IPS-NIHi11 (cell line): ENCODE measurements around the gene NNMT.

ENCODE experiments used
- DNase-seq: peaks from one replicate; pipeline ENCODE4 v3.0.0; 2012; ENCODE audit warnings: mixed read lengths, low spot score

The NNMT gene

GRCh38 chr11:114284914-114285313 lies 11.3 kb upstream of the NNMT start:
- DNase-seq, result no peak

GRCh38 chr11:114285599-114285998 lies 10.6 kb upstream of the NNMT start:
- no peak for DNase-seq

- no peak for DNase-seq
Measured at GRCh38 chr11:114286229-114286628, 10.0 kb upstream of the NNMT start.

GRCh38 chr11:114287154-114287553 lies 9.0 kb upstream of the NNMT start:
- no peak for DNase-seq

- no peak for DNase-seq
Measured at GRCh38 chr11:114288136-114288535, 8.1 kb upstream of the NNMT start.

GRCh38 chr11:114289779-114290178 lies 6.4 kb upstream of the NNMT start:
- no peak for DNase-seq

- no peak for DNase-seq
Measured at GRCh38 chr11:114290503-114291235, 5.5 kb upstream of the NNMT start.

- DNase-seq, result no peak
Measured at GRCh38 chr11:114291381-114291780, 4.8 kb upstream of the NNMT start.

GRCh38 chr11:114291842-114292680 lies 4.1 kb upstream of the NNMT start:
- DNase-seq, result no peak

- DNase-seq, result no peak
Measured at GRCh38 chr11:114293201-114293711, 2.9 kb upstream of the NNMT start.

GRCh38 chr11:114296605-114297372 lies 590 bp downstream of the NNMT start:
- no peak for DNase-seq

GRCh38 chr11:114297806-114298709 lies 1.9 kb downstream of the NNMT start:
- DNase-seq, result no peak

- no peak for DNase-seq
Measured at GRCh38 chr11:114298710-114299109, 2.5 kb downstream of the NNMT start.

GRCh38 chr11:114301088-114301487 lies 4.9 kb downstream of the NNMT start:
- no peak for DNase-seq

GRCh38 chr11:114301927-114302326 lies 5.7 kb downstream of the NNMT start:
- no peak for DNase-seq

- no peak for DNase-seq
Measured at GRCh38 chr11:114302663-114303062, 6.5 kb downstream of the NNMT start.

- DNase-seq, result no peak
Measured at GRCh38 chr11:114304065-114304464, 7.9 kb downstream of the NNMT start.

- no peak for DNase-seq
Measured at GRCh38 chr11:114304969-114305368, 8.8 kb downstream of the NNMT start.

- DNase-seq, result no peak
Measured at GRCh38 chr11:114307524-114308203, 11.5 kb downstream of the NNMT start.

GRCh38 chr11:114308689-114309089 lies 12.5 kb downstream of the NNMT start:
- no peak for DNase-seq

- no peak for DNase-seq
Measured at GRCh38 chr11:114309517-114309916, 13.3 kb downstream of the NNMT start.
